ENCODE data around the gene BCL2L14. TPM values are rescaled to one million over a fixed set of nuclear protein-coding genes. Genes with fewer than 3 reads are reported as not detected.

Gene BCL2L14
- total and polyA plus RNA-seq, 2 donors from 2014 or later: 2.2 to 2.7 TPM

Small RNA genes lying within 50 kb of the gene (microRNA-seq; reads per million reads assigned to microRNA genes)
- not detected for gene MIR1244-4

Other genes starting within 250 kb of the BCL2L14 start
- 44.1 TPM for gene LRP6, start 196.1 kb downstream of the BCL2L14 start, total RNA-seq
- 7.5 TPM for gene LRP6, start 196.1 kb downstream of the BCL2L14 start, polyA plus RNA-seq (ENCODE audit: insufficient read depth, low read depth, low replicate concordance)